Activated T-helper 1 cell treated with anti-CD3 and anti-CD28 coated beads, Interleukin-12 subunit alpha, Interleukin-12 subunit beta, Interleukin-2, Interleukin-4 antibody, amounts not matched to agents 30 ng/mL and 10 ng/mL and 1 ng/mL, durations not matched to agents 14 hours and 24 hours and 36 hours (primary cell): ENCODE measurements around the gene COPS2. TPM values are rescaled to one million over a fixed set of nuclear protein-coding genes. Genes with fewer than 3 reads are reported as not detected.

Experiments used
- DNase-seq: peaks from one replicate; pipeline ENCODE4 v3.0.0; 2021; ENCODE audit warnings: low spot score
- H3K27ac Mint-ChIP-seq: one replicate; pipeline ENCODE4 v1.8.0; 2021; ENCODE audit warnings: mild to moderate bottlenecking, mixed read lengths
- H3K27me3 Mint-ChIP-seq: one replicate; pipeline ENCODE4 v1.8.0; 2022; ENCODE audit warnings: mild to moderate bottlenecking, moderate library complexity, mixed read lengths; ENCODE audit not compliant: insufficient read depth
- H3K36me3 Mint-ChIP-seq: one replicate; pipeline ENCODE4 v1.8.0; 2021; ENCODE audit warnings: low read depth, mixed read lengths
- H3K4me1 Mint-ChIP-seq: one replicate; pipeline ENCODE4 v1.8.0; 2021; ENCODE audit warnings: low read depth, mixed read lengths
- H3K4me3 Mint-ChIP-seq: one replicate; pipeline ENCODE4 v1.8.0; 2021; ENCODE audit warnings: mild to moderate bottlenecking, moderate library complexity, mixed read lengths
- H3K9me3 Mint-ChIP-seq: one replicate; pipeline ENCODE4 v1.8.0; 2021; ENCODE audit warnings: mixed read lengths
- intact Hi-C: fragments of 100-400 bp; cut with micrococcal nuclease; formaldehyde crosslinking; loops from one replicate; pipeline ENCODE4 v1.15.1; 2024
- total RNA-seq: library from RNA; stranded (reverse); gene quantifications from 2 replicates; pipeline ENCODE4 v1.2.3, GENCODE V29; 2022

The COPS2 gene
- total RNA-seq, 1 donor from 2014 or later: 99.7 TPM

- H3K27ac Mint-ChIP-seq: no peak overlapping the region
- no peaks in the 10 kb centered on the region for H3K27me3 Mint-ChIP-seq
- DNase-seq: no peak
- H3K9me3 Mint-ChIP-seq: no peaks in the 10 kb centered on the region
- intact Hi-C loops: loop anchor here (10.0 kb wide), 2 partner anchors 913 to 1273 kb away; partner anchors contain the start of gene USP8
- H3K36me3 Mint-ChIP-seq: peaks cover 13% of the 10 kb centered on the region
- H3K4me3 Mint-ChIP-seq: no peak overlapping the region
- H3K4me1 Mint-ChIP-seq: peaks cover 42% of the 10 kb centered on the region
Measured at GRCh38 chr15:49151831-49152230, 3.6 kb downstream of the COPS2 start.

GRCh38 chr15:49148727-49149126, 6.7 kb downstream of the COPS2 start:
- intact Hi-C loops: no loop called here
- no peaks in the 10 kb centered on the region for H3K27me3 Mint-ChIP-seq

GRCh38 chr15:49148298-49148697, 7.1 kb downstream of the COPS2 start:
- peaks cover 13% of the 10 kb centered on the region for H3K36me3 Mint-ChIP-seq
- no peak for DNase-seq
- H3K27ac Mint-ChIP-seq: no peak overlapping the region
- no peaks in the 10 kb centered on the region for H3K9me3 Mint-ChIP-seq
- intact Hi-C loops: no loop called here
- no peaks in the 10 kb centered on the region for H3K27me3 Mint-ChIP-seq
- H3K4me3 Mint-ChIP-seq: no peak overlapping the region
- H3K4me1 Mint-ChIP-seq: peaks cover 31% of the 10 kb centered on the region

More at GRCh38 chr15:49148727-49149126, 6.7 kb downstream of the COPS2 start:
- H3K9me3 Mint-ChIP-seq: no peaks in the 10 kb centered on the region
- no peak for DNase-seq
- no peak overlapping the region for H3K4me3 Mint-ChIP-seq
- H3K4me1 Mint-ChIP-seq: peaks cover 33% of the 10 kb centered on the region
- peaks cover 11% of the 10 kb centered on the region for H3K36me3 Mint-ChIP-seq
- no peak overlapping the region for H3K27ac Mint-ChIP-seq

GRCh38 chr15:49145651-49146609, 9.5 kb downstream of the COPS2 start:
- Mint-ChIP-seq H3K27ac (no peak overlapping the region), H3K36me3 (peaks cover 30% of the 10 kb centered on the region), H3K27me3 (no peaks in the 10 kb centered on the region), H3K4me3 (no peak overlapping the region), H3K4me1 (peaks cover 31% of the 10 kb centered on the region), H3K9me3 (no peaks in the 10 kb centered on the region)
- DNase-seq: peak; percentile 10
- intact Hi-C loops: loop anchor here (1.0 kb wide), 1 partner anchor 284 kb away; no protein-coding TSS in a partner anchor

GRCh38 chr15:49137861-49138260, 17.5 kb downstream of the COPS2 start:
- no peak for DNase-seq
- Mint-ChIP-seq H3K27ac (no peak overlapping the region), H3K4me3 (no peak overlapping the region), H3K36me3 (peaks cover 38% of the 10 kb centered on the region), H3K4me1 (peaks cover 27% of the 10 kb centered on the region), H3K27me3 (no peaks in the 10 kb centered on the region), H3K9me3 (no peaks in the 10 kb centered on the region)
- intact Hi-C loops: no loop called here

- DNase-seq: no peak
- Mint-ChIP-seq H3K4me1 (peaks cover 26% of the 10 kb centered on the region), H3K27ac (peak overlapping the region; percentile 3), H3K4me3 (no peak overlapping the region), H3K9me3 (no peaks in the 10 kb centered on the region), H3K36me3 (peaks cover 35% of the 10 kb centered on the region), H3K27me3 (no peaks in the 10 kb centered on the region)
- intact Hi-C loops: no loop called here
Measured at GRCh38 chr15:49135911-49136310, 19.5 kb downstream of the COPS2 start.

GRCh38 chr15:49135342-49135857, 20.0 kb downstream of the COPS2 start:
- intact Hi-C loops: no loop called here
- peak overlapping the region; percentile 3 for H3K27ac Mint-ChIP-seq
- no peaks in the 10 kb centered on the region for H3K9me3 Mint-ChIP-seq
- H3K4me3 Mint-ChIP-seq: no peak overlapping the region
- no peak for DNase-seq
- no peaks in the 10 kb centered on the region for H3K27me3 Mint-ChIP-seq
- H3K36me3 Mint-ChIP-seq: peaks cover 35% of the 10 kb centered on the region
- peaks cover 26% of the 10 kb centered on the region for H3K4me1 Mint-ChIP-seq

GRCh38 chr15:49134683-49135341, 20.6 kb downstream of the COPS2 start:
- H3K4me1 Mint-ChIP-seq: peaks cover 26% of the 10 kb centered on the region
- intact Hi-C loops: no loop called here
- H3K36me3 Mint-ChIP-seq: peaks cover 38% of the 10 kb centered on the region
- no peaks in the 10 kb centered on the region for H3K27me3 Mint-ChIP-seq
- H3K27ac Mint-ChIP-seq: no peak overlapping the region
- DNase-seq: no peak
- no peak overlapping the region for H3K4me3 Mint-ChIP-seq
- no peaks in the 10 kb centered on the region for H3K9me3 Mint-ChIP-seq

- peaks cover 14% of the 10 kb centered on the region for H3K4me1 Mint-ChIP-seq
- H3K27ac Mint-ChIP-seq: no peak overlapping the region
- peaks cover 42% of the 10 kb centered on the region for H3K36me3 Mint-ChIP-seq
- no peaks in the 10 kb centered on the region for H3K27me3 Mint-ChIP-seq
- no peak overlapping the region for H3K4me3 Mint-ChIP-seq
- DNase-seq: no peak
- no peaks in the 10 kb centered on the region for H3K9me3 Mint-ChIP-seq
- intact Hi-C loops: no loop called here
Measured at GRCh38 chr15:49131403-49131802, 24.0 kb downstream of the COPS2 start.

GRCh38 chr15:49124371-49124770, 31.0 kb downstream of the COPS2 start:
- H3K36me3 Mint-ChIP-seq: peaks cover 8% of the 10 kb centered on the region
- H3K4me1 Mint-ChIP-seq: no peaks in the 10 kb centered on the region
- H3K4me3 Mint-ChIP-seq: no peak overlapping the region

GRCh38 chr15:49122541-49123062, 32.8 kb downstream of the COPS2 start:
- no peak overlapping the region for H3K27ac Mint-ChIP-seq
- no peaks in the 10 kb centered on the region for H3K4me1 Mint-ChIP-seq
- H3K27me3 Mint-ChIP-seq: no peaks in the 10 kb centered on the region
- peaks cover 4% of the 10 kb centered on the region for H3K36me3 Mint-ChIP-seq
- intact Hi-C loops: no loop called here
- H3K4me3 Mint-ChIP-seq: no peak overlapping the region
- no peak for DNase-seq
- H3K9me3 Mint-ChIP-seq: no peaks in the 10 kb centered on the region

More at GRCh38 chr15:49124371-49124770, 31.0 kb downstream of the COPS2 start:
- intact Hi-C loops: no loop called here
- no peaks in the 10 kb centered on the region for H3K9me3 Mint-ChIP-seq
- H3K27me3 Mint-ChIP-seq: no peaks in the 10 kb centered on the region
- H3K27ac Mint-ChIP-seq: no peak overlapping the region
- DNase-seq: no peak

- intact Hi-C loops: no loop called here
- H3K9me3 Mint-ChIP-seq: no peaks in the 10 kb centered on the region
- H3K4me3 Mint-ChIP-seq: no peak overlapping the region
- H3K36me3 Mint-ChIP-seq: peaks cover 5% of the 10 kb centered on the region
- H3K27ac Mint-ChIP-seq: no peak overlapping the region
- no peaks in the 10 kb centered on the region for H3K4me1 Mint-ChIP-seq
- no peak for DNase-seq
- H3K27me3 Mint-ChIP-seq: no peaks in the 10 kb centered on the region
Measured at GRCh38 chr15:49121901-49122300, 33.5 kb downstream of the COPS2 start.

- intact Hi-C loops: no loop called here
- Mint-ChIP-seq H3K27ac (no peak overlapping the region), H3K27me3 (no peaks in the 10 kb centered on the region)
Measured at GRCh38 chr15:49120832-49121231, 34.6 kb downstream of the COPS2 start.

More at GRCh38 chr15:49120832-49121231, 34.6 kb downstream of the COPS2 start:
- Mint-ChIP-seq H3K4me1 (no peaks in the 10 kb centered on the region), H3K4me3 (no peak overlapping the region), H3K36me3 (peaks cover 11% of the 10 kb centered on the region), H3K9me3 (no peaks in the 10 kb centered on the region)
- no peak for DNase-seq
